ENCODE measurements around the gene ARMH3. TPM values are rescaled to one million over a fixed set of nuclear protein-coding genes. Genes with fewer than 3 reads are reported as not detected.
A peak's percentile ranks its signal among the peaks of the same experiment; 100 is the strongest.
"Not testable (repeated sequence)": the region's sequence is repeated elsewhere in the genome, so short reads cannot be mapped to it uniquely, and the experiment has no call there.

The ARMH3 gene
- total RNA-seq, 2 experiments from 2014 or later = 12.3 to 12.6 TPM

GRCh38 chr10:102067091-102067916 is 11.3 kb upstream of the ARMH3 start:
- H3K27me3 Mint-ChIP-seq (ENCODE audit: low read depth) = no peaks in the 10 kb centered on the region
- intact Hi-C loops (cut with micrococcal nuclease) = no loop called here
- DNase-seq = no peak
- CTCF ChIA-PET = interaction anchor here (0.7 to 5.7 kb wide), 6 partner anchors 8 to 286 kb away, joined by 3 to 23 read pairs (median 4); no protein-coding TSS in a partner anchor
- no peaks in the 10 kb centered on the region for H3K36me3 Mint-ChIP-seq (ENCODE audit: low read depth)
- no peak overlapping the region for H3K27ac Mint-ChIP-seq
- H3K4me1 Mint-ChIP-seq (ENCODE audit: low read depth) = peaks cover 24% of the 10 kb centered on the region
- H3K4me3 Mint-ChIP-seq = peak overlapping the region; percentile 27
- no peaks in the 10 kb centered on the region for H3K9me3 Mint-ChIP-seq

DNA sequence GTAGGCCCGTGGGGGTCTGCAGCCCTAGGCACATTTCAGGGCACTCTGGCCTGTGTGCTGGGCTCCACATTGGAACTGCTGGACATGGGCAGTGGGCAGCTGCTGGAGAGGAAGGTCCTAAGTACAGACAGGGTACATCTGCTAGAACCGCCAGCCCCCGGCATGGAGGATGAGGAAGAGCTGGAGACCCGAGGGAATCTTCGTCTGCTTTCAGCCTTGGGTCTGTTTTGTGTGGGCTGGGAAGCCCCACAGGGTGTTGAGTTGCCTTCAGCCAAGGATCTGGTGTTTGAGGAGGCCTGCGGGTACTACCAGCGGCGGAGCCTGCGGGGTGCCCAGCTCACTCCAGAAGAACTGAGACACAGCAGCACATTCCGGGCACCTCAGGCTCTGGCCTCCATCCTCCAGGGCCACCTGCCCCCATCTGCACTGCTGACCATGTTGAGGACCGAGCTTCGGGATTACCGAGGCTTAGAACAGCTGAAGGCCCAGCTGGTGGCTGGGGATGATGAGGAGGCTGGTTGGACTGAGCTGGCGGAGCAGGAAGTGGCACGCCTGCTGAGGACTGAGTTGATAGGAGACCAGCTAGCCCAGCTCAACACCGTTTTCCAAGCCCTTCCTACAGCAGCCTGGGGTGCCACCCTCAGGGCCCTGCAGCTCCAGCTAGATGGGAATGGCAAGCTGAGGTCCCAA is 10.6 kb upstream of the ARMH3 start:
- Mint-ChIP-seq H3K36me3 (ENCODE audit: low read depth) (no peaks in the 10 kb centered on the region), H3K9me3 (no peaks in the 10 kb centered on the region), H3K4me1 (ENCODE audit: low read depth) (peaks cover 24% of the 10 kb centered on the region), H3K27me3 (ENCODE audit: low read depth) (no peaks in the 10 kb centered on the region), H3K4me3 (peak overlapping the region; percentile 83), H3K27ac (no peak overlapping the region)
- no peak for DNase-seq
- intact Hi-C loops (cut with micrococcal nuclease) = no loop called here
- CTCF ChIA-PET = interaction anchor here (0.7 to 5.7 kb wide), 4 partner anchors 36 to 225 kb away, joined by 3 to 23 read pairs (median 6); no protein-coding TSS in a partner anchor

DNA sequence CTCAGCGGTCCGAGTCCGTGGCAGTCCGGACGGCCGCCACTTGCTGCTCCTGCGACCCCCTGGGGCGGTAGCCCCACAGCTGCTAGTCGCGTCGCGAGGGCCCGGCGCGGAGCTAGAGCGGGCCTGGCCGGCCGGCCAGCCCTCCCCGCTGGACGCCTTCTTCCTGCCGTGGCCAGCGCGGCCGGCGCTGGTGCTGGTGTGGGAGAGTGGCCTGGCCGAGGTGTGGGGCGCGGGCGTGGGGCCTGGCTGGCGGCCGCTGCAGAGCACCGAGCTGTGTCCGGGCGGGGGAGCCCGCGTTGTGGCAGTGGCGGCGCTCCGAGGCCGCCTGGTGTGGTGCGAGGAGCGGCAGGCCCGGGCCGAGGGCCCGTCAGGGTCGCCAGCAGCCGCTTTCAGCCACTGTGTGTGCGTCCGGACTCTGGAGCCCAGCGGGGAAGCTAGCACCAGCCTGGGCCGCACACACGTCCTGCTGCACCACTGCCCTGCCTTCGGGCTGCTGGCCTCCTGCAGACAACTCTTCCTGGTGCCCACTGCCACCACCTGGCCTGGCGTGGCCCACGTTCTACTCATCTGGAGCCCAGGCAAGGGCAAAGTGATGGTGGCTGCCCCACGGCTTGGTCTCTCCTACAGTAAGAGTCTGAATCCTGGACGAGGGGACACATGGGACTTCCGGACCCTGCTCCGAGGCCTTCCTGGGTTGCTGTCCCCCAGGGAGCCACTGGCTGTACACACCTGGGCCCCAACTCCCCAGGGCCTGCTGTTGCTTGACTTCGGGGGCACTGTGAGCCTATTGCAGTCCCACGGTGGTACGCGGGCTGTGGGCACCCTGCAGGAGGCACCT is 9.8 kb upstream of the ARMH3 start:
- Mint-ChIP-seq H3K4me1 (ENCODE audit: low read depth) (peaks cover 24% of the 10 kb centered on the region), H3K9me3 (no peaks in the 10 kb centered on the region), H3K27me3 (ENCODE audit: low read depth) (no peaks in the 10 kb centered on the region), H3K4me3 (peak overlapping the region; percentile 83), H3K27ac (peak overlapping the region; percentile 73), H3K36me3 (ENCODE audit: low read depth) (no peaks in the 10 kb centered on the region)
- intact Hi-C loops (cut with micrococcal nuclease) = loop anchor here (1.0 to 2.0 kb wide), 5 partner anchors 9 to 283 kb away; partner anchors contain the start of genes ARMH3, NOLC1, NPM3 and OGA
- peak; percentile 19 for DNase-seq
- CTCF ChIA-PET = interaction anchor here (0.6 to 5.7 kb wide), 5 partner anchors 11 to 225 kb away, joined by 3 to 23 read pairs (median 4); no protein-coding TSS in a partner anchor

DNA sequence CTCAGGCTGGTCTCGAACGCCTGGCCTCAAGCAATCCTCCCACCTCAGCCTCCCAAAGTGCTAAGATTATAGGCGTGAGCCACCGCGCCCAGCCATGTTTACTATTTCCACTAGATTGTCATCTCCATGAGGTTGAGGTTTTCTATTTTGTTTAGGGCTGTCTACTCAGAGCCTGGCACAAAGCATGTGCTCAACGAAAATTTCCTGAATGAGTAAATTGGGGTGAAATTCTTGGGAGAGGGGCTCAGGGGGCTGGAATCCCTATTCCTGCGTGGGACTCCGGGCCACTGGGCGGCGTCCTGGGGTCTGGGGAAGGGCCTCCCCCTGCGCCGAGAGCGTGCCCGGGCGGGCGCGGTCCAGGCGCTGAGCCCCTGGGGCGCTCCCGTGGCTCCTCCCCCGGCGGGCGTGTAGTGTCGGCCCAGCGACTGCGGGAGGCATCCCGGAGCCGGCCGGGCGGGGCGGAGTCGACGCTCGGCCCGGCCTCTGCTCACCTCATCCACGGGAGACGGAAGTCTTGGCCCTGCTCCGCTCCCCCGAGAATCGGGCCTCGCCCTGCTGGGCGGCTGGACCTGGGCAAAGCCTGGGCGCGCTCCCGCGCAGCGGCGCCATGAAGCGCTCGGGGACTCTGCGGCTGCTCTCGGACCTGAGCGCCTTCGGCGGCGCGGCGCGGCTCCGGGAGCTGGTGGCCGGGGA is 9.0 kb upstream of the ARMH3 start, which contains the start of gene HPS6:
Gene HPS6, plus strand, starts transcription at position 482 of the 693 bp plus-strand sequence. Its CDS starts 126 bp downstream, at position 608.
- peak within 1 kb of the TSS; percentile 88 for H3K27ac Mint-ChIP-seq
- DNase-seq = peak; percentile 91
- H3K9me3 Mint-ChIP-seq = no peaks in the 10 kb centered on the region
- H3K27me3 Mint-ChIP-seq (ENCODE audit: low read depth) = no peaks in the 10 kb centered on the region
- peaks cover 24% of the 10 kb centered on the region for H3K4me1 Mint-ChIP-seq (ENCODE audit: low read depth)
- intact Hi-C loops (cut with micrococcal nuclease) = loop anchor here (1.0 to 2.0 kb wide), 6 partner anchors 9 to 437 kb away; partner anchors contain the start of genes ACTR1A, ARMH3, NOLC1 and NPM3
- peak within 1 kb of the TSS; percentile 83 for H3K4me3 Mint-ChIP-seq
- CTCF ChIA-PET = interaction anchor here (0.6 to 2.0 kb wide), 3 partner anchors 12 to 37 kb away, joined by 3 to 8 read pairs (median 4); no protein-coding TSS in a partner anchor
- H3K36me3 Mint-ChIP-seq (ENCODE audit: low read depth) = no peaks in the 10 kb centered on the region

- Mint-ChIP-seq H3K4me1 (ENCODE audit: low read depth) (peaks cover 24% of the 10 kb centered on the region), H3K9me3 (no peaks in the 10 kb centered on the region), H3K27ac (peak overlapping the region; percentile 88), H3K4me3 (peak overlapping the region; percentile 73), H3K27me3 (ENCODE audit: low read depth) (no peaks in the 10 kb centered on the region), H3K36me3 (ENCODE audit: low read depth) (no peaks in the 10 kb centered on the region)
- intact Hi-C loops (cut with micrococcal nuclease) = loop anchor here (1.0 to 2.0 kb wide), 2 partner anchors 282 to 438 kb away; partner anchors contain the start of genes ACTR1A and NPM3
- no peak for DNase-seq
- CTCF ChIA-PET = no interaction called here
These were observed 8.5 kb upstream of the ARMH3 start for GRCh38 chr10:102064503-102064867.

DNA sequence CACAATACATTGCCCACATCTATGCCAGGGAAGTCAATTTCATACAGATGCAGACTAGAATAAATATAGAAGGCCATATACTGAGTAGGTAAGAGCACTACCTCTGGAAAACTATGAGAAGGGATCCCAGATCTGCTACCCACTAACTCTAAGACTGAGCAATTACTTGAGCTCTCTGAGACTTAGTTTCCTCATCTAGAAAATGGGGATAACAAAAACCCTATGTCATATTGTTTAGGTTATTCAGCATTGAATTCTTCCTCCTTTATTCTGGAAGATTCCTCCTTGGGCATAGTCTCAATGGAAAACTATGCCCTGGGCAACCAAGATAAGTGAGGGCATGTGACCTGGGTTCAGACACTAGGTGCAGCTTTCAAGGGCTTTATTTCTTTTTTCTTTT is 4.0 kb upstream of the ARMH3 start:
- CTCF ChIA-PET = interaction anchor here (0.6 to 2.3 kb wide), 3 partner anchors 8 to 38 kb away, joined by 5 to 13 read pairs (median 7); no protein-coding TSS in a partner anchor
- Mint-ChIP-seq H3K4me3 (no peak overlapping the region), H3K4me1 (ENCODE audit: low read depth) (peaks cover 14% of the 10 kb centered on the region), H3K27me3 (ENCODE audit: low read depth) (no peaks in the 10 kb centered on the region), H3K36me3 (ENCODE audit: low read depth) (no peaks in the 10 kb centered on the region), H3K27ac (no peak overlapping the region), H3K9me3 (no peaks in the 10 kb centered on the region)
- no peak for DNase-seq
- intact Hi-C loops (cut with micrococcal nuclease) = no loop called here

DNA sequence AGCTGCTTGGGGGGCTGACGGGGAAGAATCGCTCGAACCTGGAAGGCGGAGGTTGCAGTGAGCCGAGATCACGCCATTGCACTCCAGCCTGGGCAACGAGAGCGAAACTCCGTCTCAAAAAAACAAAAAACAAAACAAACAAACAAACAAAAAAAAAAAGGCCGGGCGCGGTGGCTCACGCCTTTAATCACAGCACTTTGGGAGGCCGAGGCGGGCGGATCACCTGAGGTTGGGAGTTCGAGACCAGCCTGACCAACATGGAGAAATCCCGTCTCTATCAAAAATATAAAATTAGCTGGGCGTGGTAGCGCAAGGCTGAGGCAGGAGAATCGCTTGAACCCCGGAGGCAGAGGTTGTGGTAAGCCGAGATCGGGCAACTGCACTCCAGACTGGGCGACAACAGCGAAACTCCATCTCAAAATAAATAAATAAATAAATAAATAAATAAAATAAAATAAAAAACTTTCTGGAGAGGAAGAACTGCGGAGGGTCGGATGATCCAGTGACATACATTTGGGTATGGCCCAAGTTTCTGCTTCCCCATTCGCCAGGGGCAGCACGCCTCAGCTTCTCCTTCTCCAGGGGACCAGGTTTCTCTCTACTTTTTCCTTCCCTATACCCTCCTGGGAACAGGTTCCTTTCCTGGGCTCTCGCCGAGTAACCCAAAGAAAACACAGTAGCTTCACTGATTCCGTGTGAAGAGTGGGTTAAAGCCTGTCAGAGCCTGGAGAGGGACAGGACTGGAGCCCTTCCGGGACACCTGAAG is 909 bp downstream of the ARMH3 start:
- Mint-ChIP-seq H3K27ac (peak overlapping the region; percentile 90), H3K4me1 (ENCODE audit: low read depth) (peaks cover 41% of the 10 kb centered on the region), H3K4me3 (peak overlapping the region; percentile 91)
- H3K9me3 Mint-ChIP-seq; H3K27me3 Mint-ChIP-seq (ENCODE audit: low read depth); intact Hi-C loops (cut with micrococcal nuclease); H3K36me3 Mint-ChIP-seq (ENCODE audit: low read depth); DNase-seq: not testable (repeated sequence)
- CTCF ChIA-PET = interaction anchor here (0.8 to 1.5 kb wide), 2 partner anchors 18 to 274 kb away, joined by 3 to 5 read pairs; no protein-coding TSS in a partner anchor

- CTCF ChIA-PET = no interaction called here
- H3K4me3 Mint-ChIP-seq = no peak overlapping the region
- no peak overlapping the region for H3K27ac Mint-ChIP-seq
- no peak for DNase-seq
- intact Hi-C loops (cut with micrococcal nuclease) = no loop called here
- no peaks in the 10 kb centered on the region for H3K27me3 Mint-ChIP-seq (ENCODE audit: low read depth)
- peaks cover 30% of the 10 kb centered on the region for H3K4me1 Mint-ChIP-seq (ENCODE audit: low read depth)
- peaks cover 1% of the 10 kb centered on the region for H3K36me3 Mint-ChIP-seq (ENCODE audit: low read depth)
- no peaks in the 10 kb centered on the region for H3K9me3 Mint-ChIP-seq
These were observed 9.9 kb downstream of the ARMH3 start for GRCh38 chr10:102046095-102046494.

- Mint-ChIP-seq H3K4me3 (no peak overlapping the region), H3K27ac (no peak overlapping the region), H3K27me3 (ENCODE audit: low read depth) (no peaks in the 10 kb centered on the region), H3K4me1 (ENCODE audit: low read depth) (peaks cover 29% of the 10 kb centered on the region), H3K9me3 (no peaks in the 10 kb centered on the region), H3K36me3 (ENCODE audit: low read depth) (peaks cover 1% of the 10 kb centered on the region)
- CTCF ChIA-PET = interaction anchor here (1.2 kb wide), 1 partner anchor 36 kb away, joined by 5 read pairs; no protein-coding TSS in a partner anchor
- intact Hi-C loops (cut with micrococcal nuclease) = no loop called here
- no peak for DNase-seq
These were observed 10.7 kb downstream of the ARMH3 start for GRCh38 chr10:102045292-102045691.

- Mint-ChIP-seq H3K27ac (no peak overlapping the region), H3K4me1 (ENCODE audit: low read depth) (peaks cover 8% of the 10 kb centered on the region), H3K27me3 (ENCODE audit: low read depth) (no peaks in the 10 kb centered on the region), H3K9me3 (no peaks in the 10 kb centered on the region), H3K36me3 (ENCODE audit: low read depth) (peaks cover 8% of the 10 kb centered on the region), H3K4me3 (no peak overlapping the region)
- CTCF ChIA-PET = interaction anchor here (0.6 to 1.5 kb wide), 2 partner anchors 31 to 32 kb away, joined by 3 to 5 read pairs; no protein-coding TSS in a partner anchor
- intact Hi-C loops (cut with micrococcal nuclease) = no loop called here
- no peak for DNase-seq
These were observed 15.5 kb downstream of the ARMH3 start for GRCh38 chr10:102040305-102041050.

Measured in activated naive CD4-positive, alpha-beta T cell treated with anti-CD3 and anti-CD28 coated beads for 36 hours (primary cell).